ENCODE results near the gene KIF16B.

KIF16B gene

DNA sequence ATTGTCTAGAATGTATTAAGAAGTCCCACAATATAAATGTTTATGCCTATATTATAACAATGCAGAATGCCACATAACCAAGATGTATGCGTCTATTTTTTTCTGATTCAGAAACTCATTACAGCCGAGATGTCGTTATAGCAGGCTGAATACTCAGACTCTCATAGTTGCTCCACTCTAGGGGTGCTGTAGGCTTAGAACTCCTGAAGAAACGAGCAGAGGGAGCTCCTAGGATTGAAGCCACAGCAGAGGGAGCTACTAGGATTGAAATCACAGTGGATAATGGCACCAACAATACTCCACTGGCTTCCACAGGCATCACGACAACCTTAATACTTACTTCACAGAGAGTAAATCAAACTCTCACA is 208.9 kb downstream of the KIF16B start:
- TF ChIP-seq, protein P1, sequence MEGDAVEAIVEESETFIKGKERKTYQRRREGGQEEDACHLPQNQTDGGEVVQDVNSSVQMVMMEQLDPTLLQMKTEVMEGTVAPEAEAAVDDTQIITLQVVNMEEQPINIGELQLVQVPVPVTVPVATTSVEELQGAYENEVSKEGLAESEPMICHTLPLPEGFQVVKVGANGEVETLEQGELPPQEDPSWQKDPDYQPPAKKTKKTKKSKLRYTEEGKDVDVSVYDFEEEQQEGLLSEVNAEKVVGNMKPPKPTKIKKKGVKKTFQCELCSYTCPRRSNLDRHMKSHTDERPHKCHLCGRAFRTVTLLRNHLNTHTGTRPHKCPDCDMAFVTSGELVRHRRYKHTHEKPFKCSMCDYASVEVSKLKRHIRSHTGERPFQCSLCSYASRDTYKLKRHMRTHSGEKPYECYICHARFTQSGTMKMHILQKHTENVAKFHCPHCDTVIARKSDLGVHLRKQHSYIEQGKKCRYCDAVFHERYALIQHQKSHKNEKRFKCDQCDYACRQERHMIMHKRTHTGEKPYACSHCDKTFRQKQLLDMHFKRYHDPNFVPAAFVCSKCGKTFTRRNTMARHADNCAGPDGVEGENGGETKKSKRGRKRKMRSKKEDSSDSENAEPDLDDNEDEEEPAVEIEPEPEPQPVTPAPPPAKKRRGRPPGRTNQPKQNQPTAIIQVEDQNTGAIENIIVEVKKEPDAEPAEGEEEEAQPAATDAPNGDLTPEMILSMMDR (IDR thresholded peaks at IDR 0.05; ENCODE audit: insufficient read depth, low read depth, low read length, missing control alignments) = no peak
- no peak overlapping the region for H3K4me3 ChIP-seq (ENCODE audit: low read depth, low read length)
- no peak for DNase-seq (ENCODE audit: low read depth)

DNA sequence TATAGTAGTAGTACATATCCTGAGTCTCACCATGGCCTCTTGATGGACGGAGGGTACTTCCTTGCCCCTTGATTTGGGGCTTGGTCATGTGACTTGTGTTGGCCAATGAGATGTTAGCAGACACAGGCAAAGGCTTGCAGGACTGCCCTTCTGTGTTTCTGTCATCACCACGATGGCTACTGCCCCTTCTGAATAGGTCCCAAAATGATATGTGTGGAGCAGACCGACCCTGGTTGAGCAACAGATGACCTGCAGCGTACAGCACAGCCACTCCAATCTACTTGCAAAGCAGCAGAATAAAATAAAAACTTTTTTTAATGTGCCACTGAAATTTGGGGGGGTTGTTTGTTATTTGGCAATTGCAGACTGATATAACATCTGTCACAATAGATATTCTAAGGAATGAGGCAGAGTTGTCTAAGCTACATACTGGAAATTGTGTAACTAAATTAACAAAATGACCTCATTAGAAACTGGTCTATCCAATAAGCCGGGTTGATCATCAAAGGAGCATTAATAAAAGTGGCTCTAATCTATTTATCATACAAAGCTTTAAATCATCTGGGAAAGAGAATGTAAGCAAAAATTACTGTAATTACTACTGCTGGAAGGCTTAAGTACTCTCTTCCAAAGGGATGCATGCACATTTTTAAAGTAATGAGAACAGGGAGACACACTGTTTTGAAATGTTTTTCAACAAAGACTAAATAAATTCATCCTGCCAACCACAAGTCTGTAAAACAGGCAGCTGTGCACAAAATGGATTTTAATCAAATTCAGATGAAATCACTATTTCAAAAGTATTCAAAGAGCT is 209.5 kb downstream of the KIF16B start:
- TF ChIP-seq, protein P1 (IDR thresholded peaks at IDR 0.05; ENCODE audit: insufficient read depth, low read depth, low read length, missing control alignments) = no peak
- DNase-seq (ENCODE audit: low read depth) = no peak

DNA sequence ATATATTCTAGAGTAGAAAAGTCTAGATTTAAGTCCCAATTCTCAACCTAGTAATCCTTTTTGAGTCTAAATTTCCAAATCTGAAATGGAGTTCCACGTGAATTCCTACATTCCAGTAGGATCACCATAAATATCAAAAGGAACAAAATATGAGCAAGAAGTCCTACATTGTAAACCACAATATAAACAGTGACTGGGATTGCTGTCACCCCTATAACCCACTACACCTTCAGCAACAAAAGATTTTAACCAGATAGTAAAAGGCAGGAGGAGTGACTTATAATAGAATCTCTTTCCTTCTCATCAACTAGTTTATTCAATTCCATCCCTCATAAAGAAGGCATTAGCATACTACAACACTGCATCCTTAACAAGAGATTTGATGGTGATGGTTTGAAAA is 210.6 kb downstream of the KIF16B start:
- no peak overlapping the region for H3K4me3 ChIP-seq (ENCODE audit: low read depth, low read length)
- DNase-seq (ENCODE audit: low read depth) = no peak
- TF ChIP-seq, protein P1 (IDR thresholded peaks at IDR 0.05; ENCODE audit: insufficient read depth, low read depth, low read length, missing control alignments) = no peak

More for the DNA sequence above, 209.5 kb downstream of the KIF16B start:
- no peak overlapping the region for H3K4me3 ChIP-seq (ENCODE audit: low read depth, low read length)

DNA sequence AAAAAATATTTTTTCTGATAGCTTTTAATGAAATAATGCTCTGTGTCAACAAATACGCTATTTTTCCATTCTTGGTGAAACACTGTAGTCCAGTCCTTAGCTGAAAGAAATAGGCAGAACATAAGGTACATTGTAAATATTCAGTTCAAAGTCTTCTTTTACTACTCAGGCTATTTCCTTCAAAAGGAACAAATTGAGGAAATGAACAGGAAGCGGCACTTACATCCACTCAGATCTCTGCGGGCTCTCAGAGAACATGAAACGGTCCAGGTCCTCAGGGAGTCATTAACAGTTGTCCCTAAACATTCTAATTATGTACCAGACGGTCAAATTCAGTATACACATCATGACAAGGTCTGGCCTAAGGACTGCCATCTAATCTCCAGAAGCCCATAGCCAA is 212.6 kb downstream of the KIF16B start:
- no peak for DNase-seq (ENCODE audit: low read depth)

DNA sequence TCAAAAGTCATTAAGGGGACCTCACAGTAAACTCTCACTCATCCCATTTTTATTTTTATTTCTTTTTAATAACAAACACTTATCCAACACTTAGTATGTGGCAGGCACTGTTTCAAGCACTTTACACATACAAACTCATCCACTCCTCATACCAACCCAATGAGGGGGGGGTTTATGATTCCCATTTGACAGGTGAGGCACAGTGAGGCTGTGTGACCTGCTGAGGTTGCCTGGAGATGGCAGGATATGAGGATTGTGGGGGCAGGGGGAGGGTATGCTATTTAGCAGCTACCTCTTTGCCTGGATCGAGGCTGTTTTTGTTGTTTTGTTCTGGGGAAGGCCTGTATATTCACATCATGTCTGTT is 219.8 kb downstream of the KIF16B start:
- DNase-seq (ENCODE audit: low read depth) = no peak
- no peak overlapping the region for H3K4me3 ChIP-seq (ENCODE audit: low read depth, low read length)
- TF ChIP-seq, protein P1 (IDR thresholded peaks at IDR 0.05; ENCODE audit: insufficient read depth, low read depth, low read length, missing control alignments) = no peak

More for the DNA sequence above, 212.6 kb downstream of the KIF16B start:
- TF ChIP-seq, protein P1 (IDR thresholded peaks at IDR 0.05; ENCODE audit: insufficient read depth, low read depth, low read length, missing control alignments) = no peak
- H3K4me3 ChIP-seq (ENCODE audit: low read depth, low read length) = no peak overlapping the region

DNA sequence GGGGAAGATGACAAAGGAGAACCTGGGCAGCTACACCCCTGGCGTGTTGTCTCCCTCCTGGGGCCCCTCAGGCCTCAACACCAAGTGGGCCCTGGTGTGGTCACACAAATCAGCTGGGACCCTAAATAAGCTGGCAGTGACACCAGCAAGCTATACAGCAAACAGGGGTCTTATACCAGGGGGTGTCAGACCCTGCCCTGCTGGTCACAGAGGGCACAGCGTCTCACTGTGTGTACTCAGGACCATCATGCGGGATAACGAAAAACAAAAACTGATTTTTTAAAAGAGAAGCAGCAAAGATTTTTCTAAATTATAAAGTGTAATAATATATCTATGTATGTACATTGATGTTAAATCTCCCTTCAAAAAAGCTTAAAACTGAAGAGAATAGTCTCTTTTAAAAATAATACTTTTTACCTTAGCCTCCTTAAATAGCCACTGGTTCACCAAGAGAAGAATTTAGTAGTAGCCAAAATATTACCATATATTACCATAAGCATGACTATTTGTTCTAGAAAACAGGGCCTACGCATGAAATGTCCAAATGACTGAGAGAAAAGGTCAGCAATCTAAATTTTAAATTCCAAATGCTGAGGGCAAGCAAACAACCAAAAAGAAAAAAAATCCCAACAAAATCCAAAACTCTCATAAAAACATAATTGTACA is 220.4 kb downstream of the KIF16B start:
- DNase-seq (ENCODE audit: low read depth) = no peak
- TF ChIP-seq, protein P1 (IDR thresholded peaks at IDR 0.05; ENCODE audit: insufficient read depth, low read depth, low read length, missing control alignments) = no peak
- H3K4me3 ChIP-seq (ENCODE audit: low read depth, low read length) = no peak overlapping the region
